HUES6 (cell line): ENCODE measurements around the gene ZGPAT.
A peak's percentile ranks its signal among the peaks of the same experiment; 100 is the strongest.
"Not testable (repeated sequence)": the region's sequence is repeated elsewhere in the genome, so short reads cannot be mapped to it uniquely, and the experiment has no call there.

ENCODE experiments used
- H3K27ac ChIP-seq: 2 replicates; pipeline ENCODE4 v1.7.0; 2013; ENCODE audit warnings: low read depth, mild to moderate bottlenecking, low read length, inconsistent platforms
- H3K27me3 ChIP-seq: 2 replicates; pipeline ENCODE4 v1.6.1; 2013; ENCODE audit warnings: low read length; ENCODE audit not compliant: control insufficient read depth, insufficient read depth
- H3K36me3 ChIP-seq: 2 replicates; pipeline ENCODE4 v1.6.1; 2013; ENCODE audit warnings: low read length; ENCODE audit not compliant: control insufficient read depth, insufficient read depth
- H3K4me1 ChIP-seq: 2 replicates; pipeline ENCODE4 v1.6.1; 2013; ENCODE audit warnings: low read length; ENCODE audit not compliant: control insufficient read depth, insufficient read depth
- H3K4me3 ChIP-seq: 2 replicates; pipeline ENCODE4 v1.5.1; 2013; ENCODE audit warnings: low read depth, low read length
- H3K9ac ChIP-seq: one replicate; pipeline ENCODE4 v1.6.1; 2013; ENCODE audit warnings: mild to moderate bottlenecking, low read length
- H3K9me3 ChIP-seq: 2 replicates; pipeline ENCODE4 v1.6.1; 2013; ENCODE audit warnings: low read depth, low read length; ENCODE audit not compliant: control insufficient read depth, insufficient read depth

Gene ZGPAT

GRCh38 chr20:63706852-63707557 is 834 bp upstream of the ZGPAT start:
- Histone ChIP-seq H3K27ac (peak overlapping the region; percentile 34; the same call in 1 of the 2 replicates), H3K9ac (peak overlapping the region; percentile 92), H3K9me3 (no peaks in the 10 kb centered on the region), H3K36me3 (peaks cover 58% of the 10 kb centered on the region), H3K27me3 (no peaks in the 10 kb centered on the region), H3K4me3 (peak overlapping the region; percentile 78), H3K4me1 (peaks cover 8% of the 10 kb centered on the region)

- H3K27ac ChIP-seq: no peak overlapping the region; the same call in 1 of the 2 replicates
- peaks cover 8% of the 10 kb centered on the region for H3K4me1 ChIP-seq
- peaks cover 67% of the 10 kb centered on the region for H3K36me3 ChIP-seq
Observed at GRCh38 chr20:63708301-63709148, 686 bp downstream of the ZGPAT start.

DNA sequence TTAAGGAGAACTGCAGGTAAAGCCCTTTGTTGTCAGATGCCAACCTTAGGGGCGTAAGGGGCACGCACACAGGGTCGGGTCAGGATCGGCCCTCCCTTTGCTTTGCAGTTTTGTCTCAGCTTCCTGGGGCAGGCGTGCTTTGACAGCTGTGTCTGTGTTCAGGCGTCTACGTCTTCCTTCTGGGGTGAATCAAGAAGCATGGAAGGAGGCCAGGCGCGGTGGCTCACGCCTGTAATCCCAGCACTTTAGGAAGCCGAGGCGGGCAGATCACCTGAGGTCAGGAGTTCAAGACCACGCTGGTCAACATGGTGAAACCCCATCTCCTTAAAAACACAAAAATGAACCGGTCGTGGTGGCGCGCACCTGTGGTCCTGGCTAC is 1.3 kb downstream of the ZGPAT start:
- Histone ChIP-seq H3K27ac (no peak overlapping the region), H3K9ac (peak overlapping the region; percentile 92), H3K27me3 (no peaks in the 10 kb centered on the region), H3K36me3 (peaks cover 63% of the 10 kb centered on the region), H3K9me3 (no peaks in the 10 kb centered on the region), H3K4me3 (peak overlapping the region; percentile 78), H3K4me1 (peaks cover 8% of the 10 kb centered on the region)

More at GRCh38 chr20:63708301-63709148, 686 bp downstream of the ZGPAT start:
- Histone ChIP-seq H3K4me3 (peak overlapping the region; percentile 78), H3K27me3 (no peaks in the 10 kb centered on the region), H3K9me3 (no peaks in the 10 kb centered on the region), H3K9ac (peak overlapping the region; percentile 92)

GRCh38 chr20:63711085-63711645 is 3.3 kb downstream of the ZGPAT start:
- H3K27ac ChIP-seq: no peak overlapping the region
- no peaks in the 10 kb centered on the region for H3K9me3 ChIP-seq
- H3K36me3 ChIP-seq: peaks cover 51% of the 10 kb centered on the region

GRCh38 chr20:63712191-63712590 is 4.4 kb downstream of the ZGPAT start:
- Histone ChIP-seq H3K4me3 (no peak overlapping the region), H3K36me3 (peaks cover 47% of the 10 kb centered on the region), H3K4me1 (0 out of 2 replicates have a peak, but pooled peaks cover 4% of the 10 kb centered on the region)

More at GRCh38 chr20:63711085-63711645, 3.3 kb downstream of the ZGPAT start:
- Histone ChIP-seq H3K27me3 (no peaks in the 10 kb centered on the region), H3K4me1 (peaks cover 8% of the 10 kb centered on the region), H3K4me3 (no peak overlapping the region), H3K9ac (no peak overlapping the region)

GRCh38 chr20:63714858-63715257 is 7.0 kb downstream of the ZGPAT start:
- Histone ChIP-seq H3K27me3 (no peaks in the 10 kb centered on the region), H3K36me3 (peaks cover 52% of the 10 kb centered on the region)

More at GRCh38 chr20:63712191-63712590, 4.4 kb downstream of the ZGPAT start:
- H3K27ac ChIP-seq: no peak overlapping the region
- no peaks in the 10 kb centered on the region for H3K27me3 ChIP-seq
- H3K9me3 ChIP-seq: no peaks in the 10 kb centered on the region
- H3K9ac ChIP-seq: no peak overlapping the region

DNA sequence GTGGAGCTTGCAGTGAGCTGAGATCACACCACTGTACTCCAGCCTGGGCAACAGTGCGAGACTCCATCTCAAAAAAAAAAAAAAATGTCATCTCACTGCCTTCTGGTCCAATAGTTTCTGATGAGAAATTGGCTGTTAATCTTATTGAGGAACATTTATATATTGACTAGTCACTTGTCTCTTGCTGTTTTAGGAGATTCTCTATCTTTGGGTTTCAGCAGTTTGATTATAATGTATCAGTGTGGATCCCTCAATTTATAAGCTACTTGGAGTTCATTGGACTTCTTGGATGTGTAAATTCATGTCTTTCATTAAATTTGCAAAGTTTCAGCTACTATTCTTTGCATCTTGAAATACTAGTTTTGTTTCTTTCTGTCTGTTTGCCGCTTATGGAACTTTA is 11.2 kb downstream of the ZGPAT start:
- Histone ChIP-seq H3K4me1 (no peaks in the 10 kb centered on the region), H3K4me3 (no peak overlapping the region), H3K9ac (no peak overlapping the region), H3K27me3 (no peaks in the 10 kb centered on the region), H3K9me3 (no peaks in the 10 kb centered on the region), H3K27ac (no peak overlapping the region), H3K36me3 (peaks cover 41% of the 10 kb centered on the region)

More at GRCh38 chr20:63714858-63715257, 7.0 kb downstream of the ZGPAT start:
- H3K9me3 ChIP-seq: no peaks in the 10 kb centered on the region
- no peak overlapping the region for H3K9ac ChIP-seq
- H3K4me3 ChIP-seq: no peak overlapping the region
- H3K4me1 ChIP-seq: no peaks in the 10 kb centered on the region
- H3K27ac ChIP-seq: no peak overlapping the region

- H3K36me3 ChIP-seq: peaks cover 30% of the 10 kb centered on the region
- not testable (repeated sequence) for H3K4me1 ChIP-seq, H3K9ac ChIP-seq
Observed at GRCh38 chr20:63722967-63723622, 15.3 kb downstream of the ZGPAT start.

GRCh38 chr20:63730189-63730733 is 22.4 kb downstream of the ZGPAT start:
- not testable (repeated sequence) for H3K4me1 ChIP-seq, H3K27ac ChIP-seq, H3K9ac ChIP-seq, H3K4me3 ChIP-seq, H3K27me3 ChIP-seq, H3K9me3 ChIP-seq
- peaks cover 41% of the 10 kb centered on the region for H3K36me3 ChIP-seq

More at GRCh38 chr20:63722967-63723622, 15.3 kb downstream of the ZGPAT start:
- H3K9me3 ChIP-seq, H3K27ac ChIP-seq, H3K4me3 ChIP-seq, H3K27me3 ChIP-seq: not testable (repeated sequence)

GRCh38 chr20:63731410-63731809 is 23.6 kb downstream of the ZGPAT start:
- H3K4me3 ChIP-seq: no peak overlapping the region
- H3K9me3 ChIP-seq: no peaks in the 10 kb centered on the region
- no peak overlapping the region for H3K27ac ChIP-seq
- H3K4me1 ChIP-seq: no peaks in the 10 kb centered on the region
- H3K27me3 ChIP-seq: no peaks in the 10 kb centered on the region; the same call in 1 of the 2 replicates
- peaks cover 52% of the 10 kb centered on the region for H3K36me3 ChIP-seq
- H3K9ac ChIP-seq: no peak overlapping the region
